ENCODE measurements around the gene ZNF22. TPM values are rescaled to one million over a fixed set of nuclear protein-coding genes. Genes with fewer than 3 reads are reported as not detected.

The ZNF22 gene
- total RNA-seq, 4 donors from 2014 or later: 19.2 to 35.6 (median 27.1) TPM

GRCh38 chr10:45053569-45054100, 52.9 kb downstream of the ZNF22 start:
- Histone ChIP-seq H3K4me1 (no peaks in the 10 kb centered on the region), H3K36me3 (no peaks in the 10 kb centered on the region), H3K4me3 (no peak overlapping the region), H3K9me3 (peaks cover 0 to 5% (median 0%) of the 10 kb centered on the region in 3 donors), H3K27ac (no peak overlapping the region), H3K27me3 (no peaks in the 10 kb centered on the region)
- no peak for ATAC-seq
- TF ChIP-seq POLR2AphosphoS5 (IDR thresholded peaks at IDR 0.05) (no peak), CTCF (IDR thresholded peaks at IDR 0.05) (no peak), POLR2A (IDR thresholded peaks at IDR 0.05) (no peak), EP300 (IDR thresholded peaks at IDR 0.05) (no peak)
- WGBS, 2 donors (ENCODE audit: low coverage in 1 of 2): 43 to 69% methylated on average over 1 of the region's 1 CpG

Other genes starting within 250 kb of the ZNF22 start
- gene TMEM72, start 89.6 kb upstream of the ZNF22 start, total RNA-seq: under 1 TPM in 1 of 4 donors, not detected in 3; 0.35 TPM
- 10 to 100 TPM; 23.5 to 57.7 (median 31.6) TPM for gene RASSF4, start 41.1 kb upstream of the ZNF22 start, total RNA-seq
- 100 to 1,000 TPM in 2 of 4 donors, 10 to 100 TPM in 2; 48.3 to 428 (median 103) TPM for gene DEPP1, start 22.1 kb upstream of the ZNF22 start, total RNA-seq

All from gastroesophageal sphincter (tissue), 4 donors.